HG02623 (cell line): ENCODE data around the gene SLC25A42.

Experiments
- ATAC-seq: cut with Tn5 transposase; IDR thresholded peaks from one replicate; pipeline ENCODE4 v1.9.1; 2021; ENCODE audit warnings: moderate library complexity; ENCODE audit not compliant: unreplicated experiment

The SLC25A42 gene

GRCh38 chr19:19050104-19050503 is 13.7 kb upstream of the SLC25A42 start:
- no peak for ATAC-seq

- ATAC-seq, result no peak
Measured at GRCh38 chr19:19050731-19051130, 13.1 kb upstream of the SLC25A42 start.

- no peak for ATAC-seq
Measured at GRCh38 chr19:19051478-19052213, 12.1 kb upstream of the SLC25A42 start.

GRCh38 chr19:19052921-19053320 is 10.9 kb upstream of the SLC25A42 start:
- ATAC-seq, result no peak

- no peak for ATAC-seq
Measured at GRCh38 chr19:19053508-19054314, 10.1 kb upstream of the SLC25A42 start.

- ATAC-seq, result no peak
Measured at GRCh38 chr19:19054315-19054938, 9.4 kb upstream of the SLC25A42 start.

GRCh38 chr19:19054939-19055440 is 8.8 kb upstream of the SLC25A42 start:
- ATAC-seq, result no peak

- ATAC-seq, result no peak
Measured at GRCh38 chr19:19055701-19056100, 8.1 kb upstream of the SLC25A42 start.

GRCh38 chr19:19056636-19057275 is 7.0 kb upstream of the SLC25A42 start:
- ATAC-seq, result no peak

GRCh38 chr19:19057317-19057716 is 6.5 kb upstream of the SLC25A42 start:
- ATAC-seq, result no peak

GRCh38 chr19:19057720-19058119 is 6.1 kb upstream of the SLC25A42 start:
- no peak for ATAC-seq

- ATAC-seq, result no peak
Measured at GRCh38 chr19:19059018-19059836, 4.6 kb upstream of the SLC25A42 start.

GRCh38 chr19:19059837-19060611 is 3.8 kb upstream of the SLC25A42 start:
- no peak for ATAC-seq

- no peak for ATAC-seq
Measured at GRCh38 chr19:19061506-19061905, 2.3 kb upstream of the SLC25A42 start.

- no peak for ATAC-seq
Measured at GRCh38 chr19:19062454-19063182, 1.2 kb upstream of the SLC25A42 start.

GRCh38 chr19:19064098-19064722 is 416 bp downstream of the SLC25A42 start:
- ATAC-seq, result no peak

GRCh38 chr19:19064811-19065745 is 1.3 kb downstream of the SLC25A42 start:
- no peak for ATAC-seq
